Mesodermal cell (in vitro differentiated cells): ENCODE data around the gene PCGF3.
A peak's percentile ranks its signal among the peaks of the same experiment; 100 is the strongest.

Source experiments
- H3K27ac ChIP-seq: 2 replicates; pipeline ENCODE4 v1.7.0; 2013; ENCODE audit warnings: mild to moderate bottlenecking, low read depth, low read length, moderate library complexity; ENCODE audit not compliant: severe bottlenecking
- H3K36me3 ChIP-seq: 2 replicates; pipeline ENCODE4 v1.7.1; 2013; ENCODE audit warnings: mild to moderate bottlenecking, low read length, moderate library complexity; ENCODE audit not compliant: control insufficient read depth, insufficient read depth
- H3K4me1 ChIP-seq: one replicate; pipeline ENCODE4 v1.7.1; 2013; ENCODE audit warnings: mild to moderate bottlenecking, low read length; ENCODE audit not compliant: insufficient read depth, control insufficient read depth, poor library complexity, severe bottlenecking
- H3K4me3 ChIP-seq: 2 replicates; pipeline ENCODE4 v1.7.0; 2013; ENCODE audit warnings: low read length, control low read depth, mild to moderate bottlenecking; ENCODE audit not compliant: insufficient read depth, poor library complexity, severe bottlenecking; ENCODE audit errors: extremely low read depth
- H3K9me3 ChIP-seq: 2 replicates; pipeline ENCODE4 v1.7.1; 2013; ENCODE audit warnings: mild to moderate bottlenecking, low read length, moderate library complexity; ENCODE audit not compliant: control insufficient read depth
- WGBS, 2 experiments: methylation state at CpG; one replicate each; pipeline ENCODE4 v1.1.5; 2013; ENCODE audit warnings: missing lambda C conversion rate in 2 of 2; ENCODE audit not compliant: insufficient coverage in 2 of 2; 5-methylcytosine and 5-hydroxymethylcytosine counted together

The PCGF3 gene

GRCh38 chr4:761739-762138, 56.1 kb downstream of the PCGF3 start:
- 96 to 97% methylated on average over 14 of the region's 14 CpGs for WGBS, 2 experiments
- Histone ChIP-seq H3K9me3 (no peaks in the 10 kb centered on the region), H3K4me1 (peaks cover 9% of the 10 kb centered on the region), H3K4me3 (no peak overlapping the region), H3K27ac (no peak overlapping the region), H3K36me3 (peaks cover 85% of the 10 kb centered on the region)

- H3K9me3 ChIP-seq, result no peaks in the 10 kb centered on the region
- peaks cover 9% of the 10 kb centered on the region for H3K4me1 ChIP-seq
- H3K27ac ChIP-seq, result no peak overlapping the region
- WGBS, 2 experiments, result 97 to 98% methylated on average over 23 of the region's 24 CpGs
- H3K4me3 ChIP-seq, result no peak overlapping the region
- H3K36me3 ChIP-seq, result peaks cover 83% of the 10 kb centered on the region
Observed at GRCh38 chr4:762211-763190, 56.9 kb downstream of the PCGF3 start.

GRCh38 chr4:763191-763810, 57.7 kb downstream of the PCGF3 start:
- 92 to 94% methylated on average over 22 to 23 of the region's 23 CpGs for WGBS, 2 experiments
- Histone ChIP-seq H3K36me3 (peaks cover 83% of the 10 kb centered on the region), H3K27ac (no peak overlapping the region), H3K4me1 (peaks cover 9% of the 10 kb centered on the region), H3K9me3 (no peaks in the 10 kb centered on the region), H3K4me3 (no peak overlapping the region)

- Histone ChIP-seq H3K27ac (no peak overlapping the region), H3K9me3 (no peaks in the 10 kb centered on the region), H3K4me1 (peaks cover 9% of the 10 kb centered on the region), H3K36me3 (peaks cover 87% of the 10 kb centered on the region), H3K4me3 (no peak overlapping the region)
- 91 to 93% methylated on average over 7 to 10 of the region's 11 CpGs for WGBS, 2 experiments
Observed at GRCh38 chr4:763922-764321, 58.3 kb downstream of the PCGF3 start.

- WGBS, 2 experiments, result 93 to 99% methylated on average over 9 to 12 of the region's 16 CpGs
- no peak overlapping the region for H3K4me3 ChIP-seq
- no peaks in the 10 kb centered on the region for H3K9me3 ChIP-seq
- H3K27ac ChIP-seq, result no peak overlapping the region
- peaks cover 9% of the 10 kb centered on the region for H3K4me1 ChIP-seq
- peaks cover 92% of the 10 kb centered on the region for H3K36me3 ChIP-seq
Observed at GRCh38 chr4:764405-765169, 59.0 kb downstream of the PCGF3 start.

- H3K4me3 ChIP-seq, result no peak overlapping the region
- peaks cover 92% of the 10 kb centered on the region for H3K36me3 ChIP-seq
- H3K27ac ChIP-seq, result peak overlapping the region; percentile 41
- peaks cover 9% of the 10 kb centered on the region for H3K4me1 ChIP-seq
- no peaks in the 10 kb centered on the region for H3K9me3 ChIP-seq
- 84 to 98% methylated on average over 5 to 7 of the region's 7 CpGs for WGBS, 2 experiments
Observed at GRCh38 chr4:766152-766515, 60.5 kb downstream of the PCGF3 start.

GRCh38 chr4:766559-767283, 61.1 kb downstream of the PCGF3 start:
- peak overlapping the region; percentile 36 for H3K27ac ChIP-seq
- peaks cover 92% of the 10 kb centered on the region for H3K36me3 ChIP-seq

GRCh38 chr4:768076-768475, 62.4 kb downstream of the PCGF3 start:
- Histone ChIP-seq H3K4me1 (peaks cover 9% of the 10 kb centered on the region), H3K4me3 (no peak overlapping the region), H3K36me3 (peaks cover 86% of the 10 kb centered on the region), H3K27ac (no peak overlapping the region), H3K9me3 (no peaks in the 10 kb centered on the region)
- WGBS, 2 experiments, result 92 to 97% methylated on average over 14 to 15 of the region's 15 CpGs

More at GRCh38 chr4:766559-767283, 61.1 kb downstream of the PCGF3 start:
- Histone ChIP-seq H3K4me3 (no peak overlapping the region), H3K9me3 (no peaks in the 10 kb centered on the region), H3K4me1 (peaks cover 9% of the 10 kb centered on the region)
- WGBS, 2 experiments, result 85 to 92% methylated on average over 13 to 14 of the region's 21 CpGs

- Histone ChIP-seq H3K27ac (no peak overlapping the region), H3K4me3 (no peak overlapping the region), H3K9me3 (no peaks in the 10 kb centered on the region), H3K4me1 (peaks cover 9% of the 10 kb centered on the region), H3K36me3 (peaks cover 81% of the 10 kb centered on the region)
- WGBS, 2 experiments, result 96 to 97% methylated on average over 6 to 10 of the region's 12 CpGs
Observed at GRCh38 chr4:768995-769394, 63.4 kb downstream of the PCGF3 start.

GRCh38 chr4:769511-769910, 63.9 kb downstream of the PCGF3 start:
- 97 to 98% methylated on average over 16 to 19 of the region's 19 CpGs for WGBS, 2 experiments
- no peak overlapping the region for H3K4me3 ChIP-seq
- H3K4me1 ChIP-seq, result peaks cover 9% of the 10 kb centered on the region
- H3K9me3 ChIP-seq, result no peaks in the 10 kb centered on the region
- H3K27ac ChIP-seq, result no peak overlapping the region
- peaks cover 78% of the 10 kb centered on the region for H3K36me3 ChIP-seq
